ENCODE measurements around the gene JMJD7.

DNA sequence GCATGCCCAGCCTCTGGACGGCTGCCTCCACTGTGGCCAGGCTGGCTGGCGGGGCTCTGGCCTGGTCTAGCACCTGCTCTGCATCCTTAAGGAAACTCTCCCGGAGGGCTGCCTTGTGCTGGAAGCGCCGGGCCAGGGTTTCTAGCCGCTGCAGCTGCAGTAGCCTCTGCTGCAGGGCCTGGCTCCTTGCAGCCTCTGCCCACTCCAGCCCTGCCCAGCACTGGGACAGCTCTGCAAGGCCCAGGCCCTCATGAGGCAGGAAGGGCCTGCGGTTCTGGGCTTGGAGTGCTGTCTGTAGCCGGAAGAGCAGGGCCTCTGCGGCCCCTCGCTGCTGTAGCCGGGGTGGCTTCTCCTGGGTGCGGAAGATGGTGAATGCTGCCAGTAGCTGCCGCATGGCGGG is 57.9 kb downstream of the JMJD7 start:
- TF ChIP-seq, protein P1, sequence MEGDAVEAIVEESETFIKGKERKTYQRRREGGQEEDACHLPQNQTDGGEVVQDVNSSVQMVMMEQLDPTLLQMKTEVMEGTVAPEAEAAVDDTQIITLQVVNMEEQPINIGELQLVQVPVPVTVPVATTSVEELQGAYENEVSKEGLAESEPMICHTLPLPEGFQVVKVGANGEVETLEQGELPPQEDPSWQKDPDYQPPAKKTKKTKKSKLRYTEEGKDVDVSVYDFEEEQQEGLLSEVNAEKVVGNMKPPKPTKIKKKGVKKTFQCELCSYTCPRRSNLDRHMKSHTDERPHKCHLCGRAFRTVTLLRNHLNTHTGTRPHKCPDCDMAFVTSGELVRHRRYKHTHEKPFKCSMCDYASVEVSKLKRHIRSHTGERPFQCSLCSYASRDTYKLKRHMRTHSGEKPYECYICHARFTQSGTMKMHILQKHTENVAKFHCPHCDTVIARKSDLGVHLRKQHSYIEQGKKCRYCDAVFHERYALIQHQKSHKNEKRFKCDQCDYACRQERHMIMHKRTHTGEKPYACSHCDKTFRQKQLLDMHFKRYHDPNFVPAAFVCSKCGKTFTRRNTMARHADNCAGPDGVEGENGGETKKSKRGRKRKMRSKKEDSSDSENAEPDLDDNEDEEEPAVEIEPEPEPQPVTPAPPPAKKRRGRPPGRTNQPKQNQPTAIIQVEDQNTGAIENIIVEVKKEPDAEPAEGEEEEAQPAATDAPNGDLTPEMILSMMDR (IDR thresholded peaks at IDR 0.05), result no peak
- no peak for TF ChIP-seq POLR2A (IDR thresholded peaks at IDR 0.05)

All from breast epithelium (tissue), 3 donors.